ENCODE data around the gene ANLN. TPM values are rescaled to one million over a fixed set of nuclear protein-coding genes. Genes with fewer than 3 reads are reported as not detected.

ANLN gene
- total RNA-seq, 1 experiment from 2014 or later: 78.9 TPM

- H3K9me3 ChIP-seq (ENCODE audit: control insufficient read depth, low read depth, low read length): no peaks in the 10 kb centered on the region
- no peak overlapping the region for H2BK20ac ChIP-seq (ENCODE audit: low read depth, low read length, poor library complexity, severe bottlenecking)
- no peak overlapping the region for H2BK5ac ChIP-seq (ENCODE audit: insufficient read length, low read length)
- no peak overlapping the region for H3T11ph ChIP-seq (ENCODE audit: low read length)
- no peaks in the 10 kb centered on the region for H3K23me2 ChIP-seq (ENCODE audit: insufficient read length, low read depth, low read length, poor library complexity, severe bottlenecking)
- no peaks in the 10 kb centered on the region for H3K4me1 ChIP-seq (ENCODE audit: insufficient read depth, low read length)
- H3K23ac ChIP-seq (ENCODE audit: insufficient read length, low read depth, low read length): no peak overlapping the region
- no CpG with 5 or more reads among the region's 6 CpGs for WGBS (ENCODE audit: extremely low coverage, insufficient read length, low lambda C conversion rate)
- H4K20me1 ChIP-seq (ENCODE audit: control insufficient read depth, insufficient read depth, insufficient read length): no peaks in the 10 kb centered on the region
- H3K27me3 ChIP-seq (ENCODE audit: insufficient read depth, low read length): no peaks in the 10 kb centered on the region
- H3K4ac ChIP-seq (ENCODE audit: low read depth, low read length): no peak overlapping the region
- Mint-ChIP-seq H3K27ac (no peak overlapping the region), H3K27me3 (ENCODE audit: low read depth) (peaks cover 4% of the 10 kb centered on the region), H3K36me3 (ENCODE audit: insufficient read depth in 1 of 3, low read depth in 3 of 3) (no peaks in the 10 kb centered on the region), H3K9me3 (peaks cover 0 to 3% of the 10 kb centered on the region in 2 experiments; a peak in 2 of 5 replicates), H3K4me3 (no peak overlapping the region), H3K4me1 (peaks cover 6 to 10% of the 10 kb centered on the region in 2 experiments)
- no peak overlapping the region for H2BK12ac ChIP-seq (ENCODE audit: insufficient read length, low read depth, low read length)
- H3K79me1 ChIP-seq (ENCODE audit: insufficient read depth, low read depth, low read length, poor library complexity, severe bottlenecking): no peaks in the 10 kb centered on the region
- H3K79me2 ChIP-seq (ENCODE audit: insufficient read depth, low read length): no peaks in the 10 kb centered on the region
- H2BK120ac ChIP-seq (ENCODE audit: low read depth, low read length, poor library complexity, severe bottlenecking): no peak overlapping the region
- H4K8ac ChIP-seq (replicated peaks; ENCODE audit: insufficient read length, low read depth, low read length): no peak overlapping the region
- H3K18ac ChIP-seq (ENCODE audit: insufficient read length, low read depth, low read length): no peak overlapping the region
- no peak overlapping the region for H2AFZ ChIP-seq (ENCODE audit: low read length)
- H3K27ac ChIP-seq (ENCODE audit: insufficient read length, low read depth, low read length): no peak overlapping the region
- no peak overlapping the region for H2AK5ac ChIP-seq (ENCODE audit: insufficient read length, low read length)
- no peak overlapping the region for H3K4me2 ChIP-seq (ENCODE audit: insufficient read depth, insufficient read length, low read length)
- no peak for DNase-seq
- H2BK15ac ChIP-seq (ENCODE audit: low read depth, low read length): no peak overlapping the region
- no peak overlapping the region for H3K9ac ChIP-seq (ENCODE audit: extremely low read depth, insufficient read length, low read length)
- no peak for TF ChIP-seq CTCF (conservative IDR thresholded peaks at IDR 0.05)
- H4K5ac ChIP-seq (ENCODE audit: insufficient read length, low read depth, low read length): no peak overlapping the region
- H4K91ac ChIP-seq (ENCODE audit: insufficient read length, low read depth, low read length): no peak overlapping the region
- H3K14ac ChIP-seq (ENCODE audit: insufficient read depth, low read length): no peak overlapping the region
- no peak overlapping the region for H3K56ac ChIP-seq (ENCODE audit: insufficient read length, low read depth, low read length)
Measured at GRCh38 chr7:36346260-36346831, 43.3 kb upstream of the ANLN start.

Measured in H9 (cell line).